Measurements from ENCODE around the gene ATP2A1.
"Not testable (repeated sequence)": the region's sequence is repeated elsewhere in the genome, so short reads cannot be mapped to it uniquely, and the experiment has no call there.

ATP2A1 gene

GRCh38 chr16:28863929-28864793 lies 14.1 kb upstream of the ATP2A1 start:
- DNase-seq, result no peak

GRCh38 chr16:28865001-28865688 lies 13.1 kb upstream of the ATP2A1 start:
- no peak for DNase-seq

GRCh38 chr16:28865722-28866453 lies 12.4 kb upstream of the ATP2A1 start:
- DNase-seq, result no peak

- no peak for DNase-seq
Measured at GRCh38 chr16:28866454-28866804, 11.9 kb upstream of the ATP2A1 start.

GRCh38 chr16:28867241-28867640 lies 11.0 kb upstream of the ATP2A1 start:
- no peak for DNase-seq

GRCh38 chr16:28867646-28868045 lies 10.6 kb upstream of the ATP2A1 start:
- not testable (repeated sequence) for DNase-seq

GRCh38 chr16:28869201-28869600 lies 9.1 kb upstream of the ATP2A1 start:
- no peak for DNase-seq

GRCh38 chr16:28872952-28873351 lies 5.3 kb upstream of the ATP2A1 start:
- no peak for DNase-seq

- DNase-seq, result no peak
Measured at GRCh38 chr16:28873543-28874201, 4.6 kb upstream of the ATP2A1 start.

- DNase-seq, result no peak
Measured at GRCh38 chr16:28874406-28874805, 3.9 kb upstream of the ATP2A1 start.

- no peak for DNase-seq
Measured at GRCh38 chr16:28875134-28876018, 2.9 kb upstream of the ATP2A1 start.

GRCh38 chr16:28876019-28876659 lies 2.1 kb upstream of the ATP2A1 start:
- no peak for DNase-seq

GRCh38 chr16:28876973-28877654 lies 1.2 kb upstream of the ATP2A1 start:
- DNase-seq, result no peak

- no peak for DNase-seq
Measured at GRCh38 chr16:28877655-28878000, 660 bp upstream of the ATP2A1 start.

- DNase-seq, result no peak
Measured at GRCh38 chr16:28879261-28879840, 1.1 kb downstream of the ATP2A1 start.

GRCh38 chr16:28879841-28880588 lies 1.7 kb downstream of the ATP2A1 start:
- peak; percentile 4 for DNase-seq

- no peak for DNase-seq
Measured at GRCh38 chr16:28880589-28880915, 2.3 kb downstream of the ATP2A1 start.

- no peak for DNase-seq
Measured at GRCh38 chr16:28880955-28881354, 2.7 kb downstream of the ATP2A1 start.

- DNase-seq, result not testable (repeated sequence)
Measured at GRCh38 chr16:28881565-28881964, 3.3 kb downstream of the ATP2A1 start.

- no peak for DNase-seq
Measured at GRCh38 chr16:28882551-28883160, 4.4 kb downstream of the ATP2A1 start.

Measured in NCI-H187 treated with DMSO at 0.1 percent for 48 hours (cell line).